C4-2B (cell line): ENCODE results near the gene B4GALNT1.
A peak's percentile ranks its signal among the peaks of the same experiment; 100 is the strongest.
"Not testable (repeated sequence)": the region's sequence is repeated elsewhere in the genome, so short reads cannot be mapped to it uniquely, and the experiment has no call there.

ENCODE experiments used
- H3K27ac ChIP-seq: fragments of 450-650 bp; 2 replicates; pipeline ENCODE4 v1.5.1; 2017
- ZFX ChIP-seq: fragments of 450-650 bp; IDR thresholded peaks from 2 replicates; pipeline ENCODE4 v1.6.1; 2017
- TF ChIP-seq, protein P1 (sequence below): fragments of 450-650 bp; conservative IDR thresholded peaks from 2 replicates; pipeline ENCODE4 v1.5.1; 2017; ENCODE audit warnings: mild to moderate bottlenecking

B4GALNT1 gene

GRCh38 chr12:57600395-57600794 is 32.6 kb downstream of the B4GALNT1 start:
- no peak overlapping the region for H3K27ac ChIP-seq
- TF ChIP-seq, protein P1, sequence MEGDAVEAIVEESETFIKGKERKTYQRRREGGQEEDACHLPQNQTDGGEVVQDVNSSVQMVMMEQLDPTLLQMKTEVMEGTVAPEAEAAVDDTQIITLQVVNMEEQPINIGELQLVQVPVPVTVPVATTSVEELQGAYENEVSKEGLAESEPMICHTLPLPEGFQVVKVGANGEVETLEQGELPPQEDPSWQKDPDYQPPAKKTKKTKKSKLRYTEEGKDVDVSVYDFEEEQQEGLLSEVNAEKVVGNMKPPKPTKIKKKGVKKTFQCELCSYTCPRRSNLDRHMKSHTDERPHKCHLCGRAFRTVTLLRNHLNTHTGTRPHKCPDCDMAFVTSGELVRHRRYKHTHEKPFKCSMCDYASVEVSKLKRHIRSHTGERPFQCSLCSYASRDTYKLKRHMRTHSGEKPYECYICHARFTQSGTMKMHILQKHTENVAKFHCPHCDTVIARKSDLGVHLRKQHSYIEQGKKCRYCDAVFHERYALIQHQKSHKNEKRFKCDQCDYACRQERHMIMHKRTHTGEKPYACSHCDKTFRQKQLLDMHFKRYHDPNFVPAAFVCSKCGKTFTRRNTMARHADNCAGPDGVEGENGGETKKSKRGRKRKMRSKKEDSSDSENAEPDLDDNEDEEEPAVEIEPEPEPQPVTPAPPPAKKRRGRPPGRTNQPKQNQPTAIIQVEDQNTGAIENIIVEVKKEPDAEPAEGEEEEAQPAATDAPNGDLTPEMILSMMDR: no peak
- no peak for TF ChIP-seq ZFX

GRCh38 chr12:57593187-57593586 is 39.8 kb downstream of the B4GALNT1 start:
- no peak overlapping the region for H3K27ac ChIP-seq
- TF ChIP-seq, protein P1: no peak
- TF ChIP-seq ZFX: no peak

DNA sequence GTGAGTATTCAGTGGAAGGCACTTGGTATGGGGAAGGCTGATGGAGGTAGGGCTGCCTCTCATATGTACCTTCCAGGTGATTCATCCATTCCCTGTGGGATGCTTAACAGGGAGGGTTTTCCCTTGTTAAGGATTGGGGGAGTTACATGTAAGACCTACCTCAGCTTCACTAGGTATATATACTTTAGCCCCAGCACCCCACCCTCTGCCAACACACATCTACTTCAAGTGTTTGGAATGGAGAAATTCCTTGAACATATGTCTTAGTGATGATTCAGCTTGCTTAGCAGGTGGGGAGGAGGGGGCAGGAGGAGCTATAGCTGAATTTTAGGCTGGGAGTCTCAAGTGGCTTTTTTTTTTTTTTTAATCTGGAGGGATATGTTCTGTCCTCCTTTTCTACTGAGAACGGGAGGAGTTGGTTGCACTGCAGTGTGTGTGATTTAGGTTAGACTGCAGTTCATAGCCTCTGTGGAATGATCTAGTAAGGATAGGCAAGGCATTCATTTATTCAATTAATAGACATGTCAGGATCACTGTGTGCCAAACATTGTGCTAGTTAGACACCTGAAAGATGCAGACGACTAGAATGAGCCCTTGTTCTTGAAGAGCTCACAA is 40.3 kb downstream of the B4GALNT1 start:
- TF ChIP-seq, protein P1: no peak
- no peak for TF ChIP-seq ZFX
- no peak overlapping the region for H3K27ac ChIP-seq

DNA sequence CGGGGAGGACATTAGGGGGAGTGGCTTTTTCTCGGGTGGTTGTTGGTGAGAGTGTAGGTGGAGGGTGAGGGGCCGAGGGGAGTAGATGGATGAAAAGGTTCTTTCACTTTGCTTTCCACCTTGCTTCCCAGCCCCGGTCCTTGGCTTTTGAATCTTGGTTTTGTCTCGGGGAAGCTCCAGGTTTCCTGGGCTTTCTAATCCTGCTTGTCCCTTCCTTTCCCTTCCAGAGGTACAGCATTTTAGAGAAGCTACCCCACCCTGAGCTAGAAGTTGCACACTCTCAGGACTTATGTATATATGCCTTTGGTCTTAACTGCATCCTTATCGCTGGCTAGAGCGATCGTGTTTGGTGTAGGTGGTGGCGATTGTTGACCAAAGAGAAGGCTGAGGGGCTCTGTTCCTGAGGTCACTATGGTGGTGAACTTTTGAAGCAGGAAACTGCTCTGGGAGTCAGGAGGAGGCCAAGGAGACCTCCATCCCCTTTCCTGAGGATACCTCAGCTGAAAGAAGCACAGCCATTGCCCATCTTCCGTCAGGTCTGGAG is 41.1 kb downstream of the B4GALNT1 start:
- no peak for TF ChIP-seq ZFX
- TF ChIP-seq, protein P1: no peak
- H3K27ac ChIP-seq: peak overlapping the region; percentile 77

GRCh38 chr12:57590864-57591781 is 41.9 kb downstream of the B4GALNT1 start, which contains the start of gene PIP4K2C:
Gene PIP4K2C, plus strand, starts transcription at chr12:57591192. Its CDS starts 98 bp downstream, at chr12:57591290.
- TF ChIP-seq, protein P1: no peak
- no peak for TF ChIP-seq ZFX
- H3K27ac ChIP-seq: peak within 1 kb of the TSS; percentile 77

DNA sequence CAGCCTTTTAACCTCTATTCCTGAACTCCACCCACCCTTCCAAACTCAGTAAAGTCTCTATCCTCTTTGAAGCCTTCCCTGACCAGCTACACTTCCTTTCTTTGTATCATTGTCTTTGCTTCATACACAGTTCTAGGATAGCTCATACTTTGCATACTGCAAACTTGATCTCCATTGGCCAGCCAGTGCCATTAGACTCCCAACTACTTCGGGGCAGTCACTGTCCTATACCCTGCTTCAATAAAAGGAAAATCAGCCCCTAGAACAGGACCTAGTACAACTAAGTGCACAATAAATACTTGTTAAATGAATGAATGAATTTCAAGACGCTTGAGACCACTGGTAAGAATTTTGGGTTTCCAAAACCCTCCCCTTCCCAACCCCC is 42.5 kb downstream of the B4GALNT1 start:
- no peak for TF ChIP-seq ZFX
- TF ChIP-seq, protein P1: no peak
- H3K27ac ChIP-seq: peak overlapping the region; percentile 77

GRCh38 chr12:57588951-57589610 is 43.9 kb downstream of the B4GALNT1 start:
- H3K27ac ChIP-seq: not testable (repeated sequence)
